ENCODE measurements around the gene KLHL12. TPM values are rescaled to one million over a fixed set of nuclear protein-coding genes. Genes with fewer than 3 reads are reported as not detected.

Gene KLHL12
- total and polyA plus RNA-seq, 7 donors, result 7.4 to 27.4 (median 16.5) TPM

DNA sequence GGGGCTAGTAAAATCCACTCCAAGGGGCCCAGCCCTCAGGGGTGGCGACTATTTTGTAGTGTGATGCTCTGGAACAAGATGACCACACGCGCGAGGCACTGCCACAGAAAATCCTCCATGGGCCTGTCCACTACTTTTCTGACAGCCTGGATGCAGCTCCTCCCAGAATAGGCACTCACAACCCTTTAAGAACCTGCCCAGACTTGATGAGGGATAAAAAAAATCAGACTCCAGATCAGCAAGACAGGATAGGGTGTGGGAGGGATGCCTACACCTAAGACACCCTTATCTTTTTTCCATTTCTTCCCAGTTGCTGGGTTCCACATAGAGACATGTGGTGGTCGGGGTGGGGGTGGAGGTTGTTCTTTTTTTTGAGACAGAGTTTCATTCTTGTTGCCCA lies 82.8 kb downstream of the KLHL12 start:
- no peaks in the 10 kb centered on the region for H3K4me1 ChIP-seq
- ATAC-seq, result no peak
- WGBS, 3 donors, result 93 to 96% (median 93%) methylated on average over 5 of the region's 5 CpGs

GRCh38 chr1:202843081-202843480 lies 84.0 kb downstream of the KLHL12 start:
- Histone ChIP-seq H3K4me3 (no peak overlapping the region), H3K9me3 (no peaks in the 10 kb centered on the region), H3K4me1 (no peaks in the 10 kb centered on the region), H3K27ac (no peak overlapping the region), H3K36me3 (ENCODE audit: insufficient read depth in 1 of 2, low read depth in 1 of 2) (no peaks in the 10 kb centered on the region), H3K27me3 (ENCODE audit: insufficient read depth in 3 of 3, low read length in 2 of 3) (no peaks in the 10 kb centered on the region)
- WGBS, 3 donors, result 81 to 85% (median 84%) methylated on average over 11 of the region's 11 CpGs
- DNase-seq (no peak), ATAC-seq (no peak)
- intact Hi-C loops (cut with DNase I), result no loop called here
- TF ChIP-seq CTCF (IDR thresholded peaks at IDR 0.05), result no peak

More for the DNA sequence above, 82.8 kb downstream of the KLHL12 start:
- Histone ChIP-seq H3K36me3 (ENCODE audit: insufficient read depth in 1 of 2, low read depth in 1 of 2) (no peaks in the 10 kb centered on the region), H3K9me3 (no peaks in the 10 kb centered on the region), H3K4me3 (no peak overlapping the region), H3K27ac (no peak overlapping the region), H3K27me3 (ENCODE audit: insufficient read depth in 3 of 3, low read length in 2 of 3) (no peaks in the 10 kb centered on the region)
- DNase-seq, result no peak
- intact Hi-C loops (cut with DNase I), result no loop called here
- TF ChIP-seq CTCF (IDR thresholded peaks at IDR 0.05), result no peak

Other genes starting within 250 kb of the KLHL12 start
- gene SYT2, start 216.8 kb downstream of the KLHL12 start, total RNA-seq, result under 1 TPM in 1 of 4 donors, not detected in 3; 0.02 TPM
- under 1 TPM in 1 of 3 donors, not detected in 2; 0.01 TPM for gene SYT2, start 216.8 kb downstream of the KLHL12 start, polyA plus RNA-seq
- 10 to 100 TPM; 10.7 to 13.9 (median 12.3) TPM for gene KDM5B, start 118.8 kb downstream of the KLHL12 start, total RNA-seq
- gene KDM5B, start 118.8 kb downstream of the KLHL12 start, polyA plus RNA-seq, result 1 to 10 TPM; 2.4 to 3.3 (median 3.2) TPM
- gene PCAT6, start 116.3 kb downstream of the KLHL12 start, total RNA-seq, result 1 to 10 TPM in 1 of 4 donors, under 1 TPM in 3; 0.44 to 4.1 (median 0.66) TPM
- under 1 TPM; 0.14 to 0.57 (median 0.28) TPM for gene PCAT6, start 116.3 kb downstream of the KLHL12 start, polyA plus RNA-seq
- gene RABIF, start 38.1 kb downstream of the KLHL12 start, total RNA-seq, result 1 to 10 TPM; 3.6 to 7.0 (median 5.8) TPM
- gene RABIF, start 38.1 kb downstream of the KLHL12 start, polyA plus RNA-seq, result 10 to 100 TPM in 1 of 3 donors, 1 to 10 TPM in 2; 7.0 to 12.1 (median 8.5) TPM
- 10 to 100 TPM; 64.4 to 91.0 (median 72.1) TPM for gene ADIPOR1, start 31.1 kb upstream of the KLHL12 start, total RNA-seq
- 100 to 1,000 TPM in 1 of 3 donors, 10 to 100 TPM in 2; 75.3 to 127 (median 95.8) TPM for gene ADIPOR1, start 31.1 kb upstream of the KLHL12 start, polyA plus RNA-seq
- gene CYB5R1, start 40.0 kb upstream of the KLHL12 start, total RNA-seq, result 100 to 1,000 TPM; 395 to 772 (median 630) TPM
- gene CYB5R1, start 40.0 kb upstream of the KLHL12 start, polyA plus RNA-seq, result 100 to 1,000 TPM; 255 to 500 (median 354) TPM
- gene TMEM183A, start 80.1 kb upstream of the KLHL12 start, total RNA-seq, result 10 to 100 TPM; 17.1 to 25.6 (median 19.2) TPM
- gene TMEM183A, start 80.1 kb upstream of the KLHL12 start, polyA plus RNA-seq, result 10 to 100 TPM; 19.0 to 33.9 (median 29.9) TPM
- 10 to 100 TPM; 29.1 to 99.8 (median 51.5) TPM for gene PPFIA4, start 99.3 kb upstream of the KLHL12 start, total RNA-seq
- gene PPFIA4, start 99.3 kb upstream of the KLHL12 start, polyA plus RNA-seq, result 10 to 100 TPM in 2 of 3 donors, 1 to 10 TPM in 1; 8.3 to 28.3 (median 14.1) TPM
- 100 to 1,000 TPM in 3 of 4 donors, 10 to 100 TPM in 1; 42.9 to 451 (median 253) TPM for gene MYOG, start 158.8 kb upstream of the KLHL12 start, total RNA-seq
- 100 to 1,000 TPM in 1 of 3 donors, 10 to 100 TPM in 1, 1 to 10 TPM in 1; 9.7 to 160 (median 59.7) TPM for gene MYOG, start 158.8 kb upstream of the KLHL12 start, polyA plus RNA-seq
- gene ADORA1, start 200.5 kb upstream of the KLHL12 start, total RNA-seq, result 10 to 100 TPM in 1 of 4 donors, 1 to 10 TPM in 3; 1.2 to 10.4 (median 6.1) TPM
- 1 to 10 TPM; 1.1 to 1.8 (median 1.3) TPM for gene ADORA1, start 200.5 kb upstream of the KLHL12 start, polyA plus RNA-seq
- 100 to 1,000 TPM in 3 of 4 donors, 10 to 100 TPM in 1; 18.0 to 882 (median 334) TPM for gene MYBPH, start 248.6 kb upstream of the KLHL12 start, total RNA-seq
- gene MYBPH, start 248.6 kb upstream of the KLHL12 start, polyA plus RNA-seq, result 10 to 100 TPM; 20.6 to 39.1 (median 33.4) TPM